ENCODE results near the gene VN1R4. TPM values are rescaled to one million over a fixed set of nuclear protein-coding genes. Genes with fewer than 3 reads are reported as not detected.

Gene VN1R4
- total RNA-seq = not detected in 2 replicates

DNA sequence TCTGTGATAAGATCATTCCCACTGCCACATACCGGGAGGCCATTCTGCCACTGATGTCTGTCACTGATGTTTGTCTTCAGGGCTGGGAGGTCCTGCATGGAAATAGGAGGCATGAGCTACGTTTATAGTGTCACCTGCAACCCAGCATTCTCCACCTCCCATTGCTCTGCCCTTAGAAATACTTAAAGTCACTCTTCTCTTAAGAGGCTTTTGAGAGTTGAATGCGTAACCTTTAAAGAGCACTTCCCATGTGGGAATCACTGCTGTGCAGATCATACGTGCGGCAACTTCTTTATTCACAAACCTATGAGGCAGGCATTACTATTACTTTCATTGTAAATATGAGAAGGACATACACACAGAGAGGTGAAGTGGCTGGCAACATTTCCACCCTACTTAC is at the start of gene VN1R4:
Gene VN1R4 (minus strand): TSS at position 101 of the 400 bp plus-strand sequence. CDS start 58 bp downstream, at position 43.

DNA sequence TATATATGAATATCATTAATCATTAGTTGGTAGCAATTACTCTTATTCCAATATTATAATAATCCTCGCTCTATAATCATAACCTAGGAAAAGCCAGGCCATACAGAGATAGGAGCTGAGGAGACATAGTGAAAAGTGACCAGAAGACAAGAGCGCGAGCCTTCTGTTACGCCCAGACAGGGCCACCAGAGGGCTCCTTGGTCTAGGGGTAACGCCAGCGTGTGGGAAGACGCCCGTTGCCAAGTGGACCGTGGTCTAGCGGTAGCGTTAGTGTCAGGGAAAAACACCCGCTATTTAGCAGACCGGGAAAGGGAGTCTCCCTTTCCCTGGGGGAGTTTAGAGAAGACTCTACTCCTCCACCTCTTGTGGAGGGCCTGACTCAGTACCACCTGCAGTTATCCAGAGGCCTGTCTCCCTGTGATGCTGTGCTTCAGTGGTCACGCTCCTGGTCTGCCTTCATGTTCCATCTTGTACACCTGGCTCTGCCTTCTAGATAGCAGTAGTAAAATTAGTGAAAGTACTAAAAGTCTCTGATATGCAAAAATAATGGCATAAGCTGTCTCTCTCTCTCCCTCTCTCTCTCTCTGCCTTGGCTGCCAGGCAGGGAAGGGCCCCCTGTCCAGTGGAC is 9.7 kb downstream of the VN1R4 start, which contains the start of gene VN1R2:
Gene VN1R2 (plus strand): TSS at position 578 of the 628 bp plus-strand sequence. CDS start 84 bp downstream, outside the sequence.

DNA sequence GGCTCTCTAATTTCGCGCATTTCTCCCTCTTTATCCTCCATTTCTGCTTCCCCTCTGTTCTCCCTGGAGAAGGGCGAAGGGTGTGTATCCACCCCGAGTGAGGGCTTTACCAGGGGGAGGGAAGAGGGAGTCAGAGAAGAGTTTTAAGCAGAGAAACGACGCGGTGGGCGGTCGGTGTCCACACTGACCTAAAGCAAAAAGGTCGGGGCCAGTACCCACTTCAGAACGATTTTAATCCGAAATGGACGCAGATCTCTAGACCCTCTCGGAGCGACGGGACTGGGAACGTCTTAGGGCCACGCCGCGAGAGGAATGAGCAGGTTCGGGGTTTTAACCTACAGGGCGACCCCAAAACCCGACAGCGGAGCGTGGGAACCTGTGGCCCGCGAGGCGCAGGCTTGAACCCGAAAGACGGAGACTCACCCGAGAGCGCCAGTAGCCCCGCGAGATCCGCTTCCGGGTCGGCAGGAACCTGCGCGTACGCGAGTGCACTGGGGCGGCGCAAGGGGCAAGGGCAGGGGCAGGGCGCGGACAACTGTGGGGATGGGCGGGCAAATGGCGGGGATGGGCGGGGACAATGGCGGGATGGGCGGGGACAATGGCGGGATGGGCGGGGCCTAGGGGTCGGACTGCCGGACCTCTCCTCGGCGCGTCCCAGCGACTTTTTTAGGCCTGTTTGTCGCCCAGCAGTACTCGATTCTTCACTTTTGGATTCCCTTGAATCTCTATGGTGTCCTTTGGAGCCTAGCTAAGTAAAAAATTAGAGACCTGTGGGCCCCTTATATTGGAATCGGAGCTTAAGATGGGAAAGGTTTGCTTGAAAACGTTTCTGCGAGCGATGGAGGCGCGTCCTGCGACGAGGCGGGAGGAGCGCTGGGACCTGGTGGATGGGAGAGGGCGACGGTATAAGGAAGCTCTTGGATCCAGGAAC is 12.8 kb downstream of the VN1R4 start, which contains the start of gene ZNF677:
Gene ZNF677 (minus strand): TSS at position 463 of the 931 bp plus-strand sequence. CDS start 3,323 bp downstream, outside the sequence.

Other genes with a start within 250 kb of the VN1R4 start
- gene ERVV-2, start 223.0 kb downstream of the VN1R4 start, total RNA-seq = not detected in 2 replicates
- 15.4 and 39.6 TPM in 2 replicates for gene ZNF160, start 164.3 kb downstream of the VN1R4 start, total RNA-seq
- 12.3 and 15.4 TPM in 2 replicates for gene ZNF415, start 134.8 kb downstream of the VN1R4 start, total RNA-seq
- 9.6 and 12.8 TPM in 2 replicates for gene ZNF347, start 108.7 kb downstream of the VN1R4 start, total RNA-seq
- gene ZNF665, start 74.4 kb downstream of the VN1R4 start, total RNA-seq = 2.7 and 6.5 TPM in 2 replicates
- gene ZNF677, start 12.8 kb downstream of the VN1R4 start, total RNA-seq = 19.1 and 29.0 TPM in 2 replicates
- gene VN1R2, start 9.4 kb downstream of the VN1R4 start, total RNA-seq = not detected in 2 replicates
- gene ZNF845, start 66.0 kb upstream of the VN1R4 start, total RNA-seq = 13.3 and 15.6 TPM in 2 replicates
- 16.4 and 33.8 TPM in 2 replicates for gene ZNF525, start 98.0 kb upstream of the VN1R4 start, total RNA-seq
- gene ZNF765, start 127.4 kb upstream of the VN1R4 start, total RNA-seq = 17.1 and 33.7 TPM in 2 replicates
- 18.5 and 28.4 TPM in 2 replicates for gene ZNF761, start 164.3 kb upstream of the VN1R4 start, total RNA-seq
- 6.8 and 8.0 TPM in 2 replicates for gene ZNF813, start 200.0 kb upstream of the VN1R4 start, total RNA-seq

All from nasal cavity respiratory epithelium epithelial cell of viscerocranial mucosa (primary cell).